Transverse colon (tissue), 4 donors: Measurements from ENCODE around the gene PCCA. TPM values are rescaled to one million over a fixed set of nuclear protein-coding genes. Genes with fewer than 3 reads are reported as not detected.

Source experiments
- DNase-seq: peaks from one replicate; pipeline ENCODE4 v3.0.0-alpha.2; 2019
- H3K27ac ChIP-seq, 4 donors: fragments of 200-600 bp; sonication (generic); 2 replicates each; pipeline ENCODE4 v1.5.1; 2016 to 2018; ENCODE audit warnings: inconsistent platforms in 4 of 4
- H3K27me3 ChIP-seq: fragments of 200-600 bp; sonication (generic); 2 replicates; pipeline ENCODE4 v1.5.1; 2017; ENCODE audit warnings: inconsistent platforms
- H3K36me3 ChIP-seq, 4 donors: fragments of 200-600 bp; sonication (generic); 2 replicates each; pipeline ENCODE4 v1.5.1; 2017 to 2019; ENCODE audit warnings: inconsistent platforms in 4 of 4
- H3K4me1 ChIP-seq, 4 donors: fragments of 200-600 bp; sonication (generic); 2 replicates each; pipeline ENCODE4 v1.5.1; 2017 to 2020; ENCODE audit warnings: inconsistent platforms in 4 of 4
- H3K4me3 ChIP-seq, 4 donors: fragments of 200-600 bp; sonication (generic); 1 replicate in 1 of 4; 2 replicates in 3 of 4; pipeline versions ENCODE4 v1.5.1 to v1.6.1; 2017 to 2019; ENCODE audit warnings: inconsistent platforms in 4 of 4
- H3K9me3 ChIP-seq, 2 donors: fragments of 200-600 bp; sonication (generic); 2 replicates each; pipeline ENCODE4 v1.5.1; 2017 to 2019; ENCODE audit warnings: inconsistent platforms in 2 of 2
- CTCF ChIP-seq, 5 experiments: fragments of 200-600 bp in 3 of 5; fragments of 450-650 bp in 2 of 5; sonication (generic) in 3 of 5; IDR thresholded peaks; 1 replicate in 2 of 5; 2 replicates in 3 of 5; pipeline ENCODE4 v1.5.1; 2016 to 2017; ENCODE audit warnings: antibody characterized with exemption in 5 of 5, inconsistent platforms in 3 of 5, mild to moderate bottlenecking in 2 of 5, moderate library complexity in 1 of 5
- EP300 ChIP-seq: sonication (generic); formaldehyde crosslinking; IDR thresholded peaks from one replicate; pipeline ENCODE4 v1.6.1; 2017; ENCODE audit warnings: antibody characterized with exemption, low read depth
- POLR2A ChIP-seq: fragments of 450-650 bp; IDR thresholded peaks from one replicate; pipeline ENCODE4 v1.6.1; 2016; ENCODE audit warnings: antibody characterized with exemption, mild to moderate bottlenecking, moderate library complexity
- POLR2AphosphoS5 ChIP-seq, 3 donors: sonication (generic); formaldehyde crosslinking; IDR thresholded peaks; one replicate each; pipeline ENCODE4 v1.6.1; 2016; ENCODE audit warnings: antibody characterized with exemption in 3 of 3
- WGBS, 2 donors: methylation state at CpG; one replicate each; pipeline ENCODE4 v1.1.5; 2018; ENCODE audit warnings: low coverage in 1 of 2; 5-methylcytosine and 5-hydroxymethylcytosine counted together
- in situ Hi-C, 4 donors: fragments of 200-750 bp; cut with MboI; loops; one replicate each; pipeline versions ENCODE4 v1.15.0 to v1.15.1; 2017; ENCODE audit warnings: low sequenced_read_pairs in 3 of 4, low pct_ligation_motif_present in 1 of 4, low pct_unique_long_range_greater_than_20kb in 1 of 4
- intact Hi-C: fragments of 100-400 bp; cut with DNase I; formaldehyde crosslinking; loops from one replicate; pipeline ENCODE4 v1.15.1; 2023; ENCODE audit warnings: low total_unique reads
- total RNA-seq, 4 donors: library from RNA; depleted of rRNA; stranded (reverse); fragments of >200 nt; gene quantifications; one replicate each; pipeline ENCODE4 v1.1.0, GENCODE V29; 2016

PCCA gene
- total RNA-seq, 4 donors from 2014 or later: 13.1 to 87.8 (median 74.6) TPM

- in situ Hi-C loops: no loop called here
- H3K4me1 ChIP-seq: peaks cover 0 to 4% (median 0%) of the 10 kb centered on the region in 4 donors
- intact Hi-C loops: no loop called here
- no peak overlapping the region for H3K4me3 ChIP-seq
- TF ChIP-seq POLR2AphosphoS5 (IDR thresholded peaks at IDR 0.05) (no peak), EP300 (no peak), POLR2A (no peak), CTCF (IDR thresholded peaks at IDR 0.05) (no peak)
- H3K27ac ChIP-seq: no peak overlapping the region
- no peaks in the 10 kb centered on the region for H3K36me3 ChIP-seq
- H3K9me3 ChIP-seq: no peaks in the 10 kb centered on the region
- no peaks in the 10 kb centered on the region for H3K27me3 ChIP-seq
- 82% methylated on average over 3 of the region's 3 CpGs; no CpG with 5 or more reads in 1 of the 2 donors for WGBS, 2 donors
- no peak for DNase-seq
Observed at GRCh38 chr13:100045355-100045754, 43.5 kb upstream of the PCCA start.

- no peaks in the 10 kb centered on the region for H3K36me3 ChIP-seq
- no peak overlapping the region for H3K4me3 ChIP-seq
- intact Hi-C loops (no loop called here), in situ Hi-C loops (no loop called here)
- TF ChIP-seq EP300 (no peak), POLR2A (no peak), POLR2AphosphoS5 (IDR thresholded peaks at IDR 0.05) (no peak), CTCF (IDR thresholded peaks at IDR 0.05) (no peak)
- no peaks in the 10 kb centered on the region for H3K27me3 ChIP-seq
- no peaks in the 10 kb centered on the region for H3K9me3 ChIP-seq
- H3K4me1 ChIP-seq: no peaks in the 10 kb centered on the region
- H3K27ac ChIP-seq: no peak overlapping the region
- no peak for DNase-seq
- WGBS, 2 donors: 61 to 74% methylated on average over 3 of the region's 3 CpGs
Observed at GRCh38 chr13:100051070-100051469, 37.8 kb upstream of the PCCA start.

DNA sequence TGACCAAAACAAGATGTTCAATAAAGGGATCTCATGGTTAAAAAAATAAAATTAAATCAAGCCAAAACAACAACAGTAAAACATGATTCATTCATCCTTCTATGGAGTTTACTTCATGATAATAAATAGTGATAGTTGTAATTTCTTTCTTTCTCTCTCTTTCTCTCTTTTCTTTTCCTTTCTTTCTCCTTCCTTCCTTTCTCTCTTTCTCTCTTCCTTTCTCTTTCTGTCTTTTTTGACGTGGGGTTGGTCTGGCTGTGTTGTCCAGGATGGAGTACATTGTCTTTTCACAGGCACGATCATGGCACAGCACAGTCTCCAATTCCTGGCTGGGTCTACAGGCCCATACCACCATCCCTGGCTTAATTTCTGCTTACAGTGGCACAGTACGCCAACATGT is 29.1 kb upstream of the PCCA start:
- TF ChIP-seq POLR2AphosphoS5 (IDR thresholded peaks at IDR 0.05) (no peak), POLR2A (no peak)

DNA sequence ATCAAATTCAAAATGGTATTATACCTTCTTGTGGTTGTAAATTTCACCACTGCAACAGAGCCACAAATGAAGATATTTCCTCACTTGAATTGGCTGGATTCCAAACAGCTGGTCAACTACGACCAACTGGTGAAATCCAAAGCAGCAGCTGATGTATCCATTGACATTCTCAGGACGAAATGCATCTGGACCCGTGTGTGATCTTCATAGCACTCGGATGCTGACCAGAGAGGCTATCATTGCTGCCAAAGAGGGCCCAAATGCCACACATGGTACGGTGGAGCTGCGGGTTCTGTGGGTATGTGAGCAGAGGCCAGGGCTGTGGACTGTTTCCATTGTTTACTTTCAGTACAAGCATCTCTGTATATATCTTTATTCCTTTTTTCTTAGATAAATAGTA is 25.6 kb upstream of the PCCA start:
- Histone ChIP-seq H3K36me3 (no peaks in the 10 kb centered on the region), H3K4me1 (no peaks in the 10 kb centered on the region), H3K27ac (no peak overlapping the region), H3K9me3 (peaks cover 0 to 4% of the 10 kb centered on the region in 2 donors), H3K4me3 (no peak overlapping the region), H3K27me3 (peaks cover under 1% of the 10 kb centered on the region)
- no peak for DNase-seq
- WGBS, 2 donors: 55 to 75% methylated on average over 4 to 6 of the region's 6 CpGs
- TF ChIP-seq CTCF (IDR thresholded peaks at IDR 0.05) (no peak), EP300 (no peak), POLR2A (no peak), POLR2AphosphoS5 (IDR thresholded peaks at IDR 0.05) (no peak)
- intact Hi-C loops (no loop called here), in situ Hi-C loops (no loop called here)

More for the DNA sequence above, 29.1 kb upstream of the PCCA start:
- peaks cover 0 to 4% of the 10 kb centered on the region in 2 donors for H3K9me3 ChIP-seq
- DNase-seq: no peak
- intact Hi-C loops (no loop called here), in situ Hi-C loops (no loop called here)
- H3K4me1 ChIP-seq: no peaks in the 10 kb centered on the region
- WGBS, 2 donors: 88 to 90% methylated on average over 3 of the region's 3 CpGs
- no peak overlapping the region for H3K27ac ChIP-seq
- H3K4me3 ChIP-seq: no peak overlapping the region
- peaks cover 4% of the 10 kb centered on the region for H3K27me3 ChIP-seq
- no peaks in the 10 kb centered on the region for H3K36me3 ChIP-seq

- intact Hi-C loops: no loop called here
- H3K27me3 ChIP-seq: no peaks in the 10 kb centered on the region
- no peak overlapping the region for H3K4me3 ChIP-seq
- no peaks in the 10 kb centered on the region for H3K36me3 ChIP-seq
- in situ Hi-C loops: no loop called here
- H3K4me1 ChIP-seq: no peaks in the 10 kb centered on the region
- 75 to 86% methylated on average over 3 to 5 of the region's 5 CpGs for WGBS, 2 donors
- TF ChIP-seq EP300: no peak
- no peak for TF ChIP-seq POLR2AphosphoS5 (IDR thresholded peaks at IDR 0.05)
- TF ChIP-seq POLR2A: no peak
- TF ChIP-seq CTCF (IDR thresholded peaks at IDR 0.05): no peak
- peaks cover 0 to 4% of the 10 kb centered on the region in 2 donors for H3K9me3 ChIP-seq
- no peak overlapping the region for H3K27ac ChIP-seq
- DNase-seq: no peak
Observed at GRCh38 chr13:100063906-100064305, 25.0 kb upstream of the PCCA start.
